Measurements from ENCODE around the gene LIN7B. TPM values are rescaled to one million over a fixed set of nuclear protein-coding genes. Genes with fewer than 3 reads are reported as not detected.

LIN7B gene
- total and polyA plus RNA-seq, 2 experiments from 2014 or later, result 1.2 to 10.5 TPM

GRCh38 chr19:49153167-49153809 lies 39.1 kb downstream of the LIN7B start:
- H3K27me3 Mint-ChIP-seq (ENCODE audit: insufficient read depth, low read depth, poor library complexity), result peaks cover 29% of the 10 kb centered on the region
- TF ChIP-seq ZNF462 (CRISPR knock-in tag; IDR thresholded peaks at IDR 0.05), result no peak
- TF ChIP-seq CREB1 (CRISPR knock-in tag; IDR thresholded peaks at IDR 0.05; ENCODE audit: low read depth), result no peak
- no peak for TF ChIP-seq EZH2 (IDR thresholded peaks at IDR 0.05; ENCODE audit: low read depth, unreplicated experiment)
- no peak for TF ChIP-seq ZNF331 (CRISPR knock-in tag; IDR thresholded peaks at IDR 0.05; ENCODE audit: low read depth)
- no peak for TF ChIP-seq NANOG (IDR thresholded peaks at IDR 0.05; ENCODE audit: borderline replicate concordance)
- TF ChIP-seq REST (IDR thresholded peaks at IDR 0.05; ENCODE audit: unreplicated experiment), result no peak
- TF ChIP-seq ZNF114 (CRISPR knock-in tag; IDR thresholded peaks at IDR 0.05), result no peak
- H3K4me1 Mint-ChIP-seq, result peaks cover 38% of the 10 kb centered on the region
- DNase-seq (ENCODE audit: low spot score) (no peak), ATAC-seq (no peak)
- peaks cover 13% of the 10 kb centered on the region for H3K9me3 Mint-ChIP-seq
- Histone ChIP-seq H3K27me3 (ENCODE audit: insufficient read depth) (peaks cover 8% of the 10 kb centered on the region), H3F3A (replicated peaks; ENCODE audit: low read depth) (peaks cover 17% of the 10 kb centered on the region), H3K4me1 (ENCODE audit: insufficient read depth) (peaks cover 18% of the 10 kb centered on the region), H3K79me2 (replicated peaks; ENCODE audit: insufficient read depth) (no peaks in the 10 kb centered on the region), H2AFZ (no peak overlapping the region), H3K36me3 (ENCODE audit: insufficient read depth) (no peaks in the 10 kb centered on the region), H3K4me3 (no peak overlapping the region), H4K20me1 (replicated peaks; ENCODE audit: insufficient read depth) (no peaks in the 10 kb centered on the region), H3K27ac (ENCODE audit: low read depth) (no peak overlapping the region), H3K9me2 (ENCODE audit: insufficient read depth) (peaks cover 12% of the 10 kb centered on the region), H3K4me2 (no peak overlapping the region)
- H3K27ac Mint-ChIP-seq, result no peak overlapping the region
- peaks cover 9% of the 10 kb centered on the region; the same call in 2 of the 3 replicates for H3K36me3 Mint-ChIP-seq (ENCODE audit: low read depth)
- peak overlapping the region; percentile 3; the same call in 1 of the 3 replicates for H3K4me3 Mint-ChIP-seq

All from GM23338 (cell line).